Ishikawa (cell line): Measurements from ENCODE around the gene SPAAR.
A peak's percentile ranks its signal among the peaks of the same experiment; 100 is the strongest.

Experiments
- CEBPB ChIP-seq: IDR thresholded peaks from 2 replicates; pipeline ENCODE4 v1.6.1; 2012
- CREB1 ChIP-seq: IDR thresholded peaks from 2 replicates; pipeline ENCODE4 v1.6.1; 2012; ENCODE audit warnings: low read depth
- EGR1 ChIP-seq: IDR thresholded peaks from 2 replicates; pipeline ENCODE4 v1.6.1; 2012
- EP300 ChIP-seq: IDR thresholded peaks from 2 replicates; pipeline ENCODE4 v1.6.1; 2012; ENCODE audit warnings: borderline replicate concordance
- FOXM1 ChIP-seq: IDR thresholded peaks from 2 replicates; pipeline ENCODE4 v1.6.1; 2012; ENCODE audit warnings: low read depth, borderline replicate concordance
- NFIC ChIP-seq: IDR thresholded peaks from 2 replicates; pipeline ENCODE4 v1.6.1; 2012
- RAD21 ChIP-seq: IDR thresholded peaks from 2 replicates; pipeline ENCODE4 v1.6.1; 2012; ENCODE audit warnings: low read depth
- TAF1 ChIP-seq: IDR thresholded peaks from 2 replicates; pipeline ENCODE4 v1.6.1; 2012; ENCODE audit warnings: low read depth, mild to moderate bottlenecking
- TCF12 ChIP-seq: IDR thresholded peaks from 2 replicates; pipeline ENCODE4 v1.6.1; 2012; ENCODE audit warnings: low read depth
- TEAD4 ChIP-seq: IDR thresholded peaks from 2 replicates; pipeline ENCODE4 v1.6.1; 2012
- YY1 ChIP-seq: IDR thresholded peaks from 2 replicates; pipeline ENCODE4 v1.6.1; 2012; ENCODE audit warnings: low read depth
- ZBTB7A ChIP-seq: IDR thresholded peaks from 2 replicates; pipeline ENCODE4 v1.6.1; 2012; ENCODE audit warnings: low read depth
- TF ChIP-seq, protein P1 (sequence below): IDR thresholded peaks from 2 replicates; pipeline ENCODE4 v1.6.1; 2012; ENCODE audit warnings: low read depth, mild to moderate bottlenecking
- TF ChIP-seq, protein P2 (sequence below): IDR thresholded peaks from 2 replicates; pipeline ENCODE4 v1.6.1; 2012
- TF ChIP-seq, protein P3 (sequence below): IDR thresholded peaks from 2 replicates; pipeline ENCODE4 v1.6.1; 2012

The SPAAR gene

DNA sequence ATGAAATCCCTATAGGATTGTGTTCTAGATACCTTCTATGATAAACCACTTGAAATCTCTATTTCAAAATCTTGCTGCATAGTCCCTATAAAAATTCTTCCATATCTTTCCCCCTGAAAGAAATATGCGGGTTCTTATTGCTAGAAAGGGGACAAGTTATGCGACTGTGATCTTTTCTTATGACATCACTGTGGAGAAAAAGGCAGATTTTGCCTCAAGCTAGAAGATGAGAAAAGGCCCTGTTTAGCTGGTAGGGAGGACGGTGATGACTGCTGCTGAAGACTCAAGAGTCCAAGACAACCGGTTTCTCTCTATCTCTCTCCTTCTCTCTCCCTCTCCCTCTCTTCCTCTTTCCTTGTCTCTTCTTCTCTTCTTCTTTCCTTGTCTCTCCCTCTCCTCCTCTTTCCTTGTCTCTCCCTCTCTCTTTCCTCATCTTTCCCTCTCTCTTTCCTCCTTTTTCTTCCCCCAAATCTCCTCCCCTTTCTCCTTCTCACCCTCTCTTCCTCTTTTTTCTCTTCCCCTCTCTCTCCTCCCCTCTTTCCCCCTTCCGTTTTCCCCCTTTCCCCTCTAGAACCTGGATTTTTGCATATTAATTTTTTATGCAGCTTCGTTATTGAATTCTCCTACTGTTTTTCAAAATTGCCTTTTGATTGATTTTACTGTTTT is 43.4 kb downstream of the SPAAR start:
- TF ChIP-seq TEAD4 (no peak), NFIC (no peak), TAF1 (no peak), ZBTB7A (no peak), CEBPB (no peak), TCF12 (no peak), EGR1 (no peak), YY1 (no peak), EP300 (no peak), RAD21 (no peak), FOXM1 (no peak), CREB1 (no peak)
- TF ChIP-seq, protein P1, sequence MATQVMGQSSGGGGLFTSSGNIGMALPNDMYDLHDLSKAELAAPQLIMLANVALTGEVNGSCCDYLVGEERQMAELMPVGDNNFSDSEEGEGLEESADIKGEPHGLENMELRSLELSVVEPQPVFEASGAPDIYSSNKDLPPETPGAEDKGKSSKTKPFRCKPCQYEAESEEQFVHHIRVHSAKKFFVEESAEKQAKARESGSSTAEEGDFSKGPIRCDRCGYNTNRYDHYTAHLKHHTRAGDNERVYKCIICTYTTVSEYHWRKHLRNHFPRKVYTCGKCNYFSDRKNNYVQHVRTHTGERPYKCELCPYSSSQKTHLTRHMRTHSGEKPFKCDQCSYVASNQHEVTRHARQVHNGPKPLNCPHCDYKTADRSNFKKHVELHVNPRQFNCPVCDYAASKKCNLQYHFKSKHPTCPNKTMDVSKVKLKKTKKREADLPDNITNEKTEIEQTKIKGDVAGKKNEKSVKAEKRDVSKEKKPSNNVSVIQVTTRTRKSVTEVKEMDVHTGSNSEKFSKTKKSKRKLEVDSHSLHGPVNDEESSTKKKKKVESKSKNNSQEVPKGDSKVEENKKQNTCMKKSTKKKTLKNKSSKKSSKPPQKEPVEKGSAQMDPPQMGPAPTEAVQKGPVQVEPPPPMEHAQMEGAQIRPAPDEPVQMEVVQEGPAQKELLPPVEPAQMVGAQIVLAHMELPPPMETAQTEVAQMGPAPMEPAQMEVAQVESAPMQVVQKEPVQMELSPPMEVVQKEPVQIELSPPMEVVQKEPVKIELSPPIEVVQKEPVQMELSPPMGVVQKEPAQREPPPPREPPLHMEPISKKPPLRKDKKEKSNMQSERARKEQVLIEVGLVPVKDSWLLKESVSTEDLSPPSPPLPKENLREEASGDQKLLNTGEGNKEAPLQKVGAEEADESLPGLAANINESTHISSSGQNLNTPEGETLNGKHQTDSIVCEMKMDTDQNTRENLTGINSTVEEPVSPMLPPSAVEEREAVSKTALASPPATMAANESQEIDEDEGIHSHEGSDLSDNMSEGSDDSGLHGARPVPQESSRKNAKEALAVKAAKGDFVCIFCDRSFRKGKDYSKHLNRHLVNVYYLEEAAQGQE = no peak
- TF ChIP-seq, protein P2, sequence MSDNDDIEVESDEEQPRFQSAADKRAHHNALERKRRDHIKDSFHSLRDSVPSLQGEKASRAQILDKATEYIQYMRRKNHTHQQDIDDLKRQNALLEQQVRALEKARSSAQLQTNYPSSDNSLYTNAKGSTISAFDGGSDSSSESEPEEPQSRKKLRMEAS = no peak
- TF ChIP-seq, protein P3, sequence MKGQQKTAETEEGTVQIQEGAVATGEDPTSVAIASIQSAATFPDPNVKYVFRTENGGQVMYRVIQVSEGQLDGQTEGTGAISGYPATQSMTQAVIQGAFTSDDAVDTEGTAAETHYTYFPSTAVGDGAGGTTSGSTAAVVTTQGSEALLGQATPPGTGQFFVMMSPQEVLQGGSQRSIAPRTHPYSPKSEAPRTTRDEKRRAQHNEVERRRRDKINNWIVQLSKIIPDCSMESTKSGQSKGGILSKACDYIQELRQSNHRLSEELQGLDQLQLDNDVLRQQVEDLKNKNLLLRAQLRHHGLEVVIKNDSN = no peak

DNA sequence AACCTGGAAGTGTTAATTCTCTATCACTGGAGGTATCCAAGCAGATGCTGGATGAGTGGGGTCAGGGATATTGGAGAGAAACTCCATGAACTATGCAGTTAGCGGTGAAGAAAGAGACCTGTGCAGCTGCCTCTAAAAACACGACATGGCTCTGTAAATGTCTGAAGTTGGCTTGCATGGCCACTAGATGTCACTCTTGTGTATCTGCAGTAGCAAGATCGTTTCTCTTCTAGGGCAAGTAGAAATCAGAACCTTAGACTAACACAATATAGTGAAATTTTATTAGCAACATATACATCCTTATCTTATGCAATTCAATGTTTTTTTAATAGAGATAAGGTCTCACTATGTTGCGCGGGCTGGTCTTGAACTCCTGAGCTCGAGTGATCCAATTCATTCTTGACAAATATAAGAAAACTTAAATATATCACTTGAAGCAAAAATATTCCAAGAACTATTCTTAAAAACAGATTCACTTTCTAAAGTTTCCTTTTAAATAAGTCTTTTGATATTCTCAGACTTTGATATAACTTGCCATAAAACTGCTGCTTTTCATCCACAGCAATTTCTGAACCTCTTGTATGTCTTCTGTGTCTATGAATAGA is 45.8 kb downstream of the SPAAR start:
- TF ChIP-seq NFIC (no peak), FOXM1 (no peak), TEAD4 (no peak), RAD21 (peak; percentile 89), CREB1 (no peak)

- TF ChIP-seq NFIC (no peak), FOXM1 (no peak), EP300 (no peak), CEBPB (no peak), ZBTB7A (no peak), CREB1 (no peak), YY1 (no peak), RAD21 (no peak), TAF1 (no peak), TEAD4 (no peak), TCF12 (no peak), EGR1 (no peak)
- TF ChIP-seq, protein P3 = no peak
- TF ChIP-seq, protein P2 = no peak
- TF ChIP-seq, protein P1 = no peak
Observed at GRCh38 chr9:35956651-35957050, 47.4 kb downstream of the SPAAR start.

DNA sequence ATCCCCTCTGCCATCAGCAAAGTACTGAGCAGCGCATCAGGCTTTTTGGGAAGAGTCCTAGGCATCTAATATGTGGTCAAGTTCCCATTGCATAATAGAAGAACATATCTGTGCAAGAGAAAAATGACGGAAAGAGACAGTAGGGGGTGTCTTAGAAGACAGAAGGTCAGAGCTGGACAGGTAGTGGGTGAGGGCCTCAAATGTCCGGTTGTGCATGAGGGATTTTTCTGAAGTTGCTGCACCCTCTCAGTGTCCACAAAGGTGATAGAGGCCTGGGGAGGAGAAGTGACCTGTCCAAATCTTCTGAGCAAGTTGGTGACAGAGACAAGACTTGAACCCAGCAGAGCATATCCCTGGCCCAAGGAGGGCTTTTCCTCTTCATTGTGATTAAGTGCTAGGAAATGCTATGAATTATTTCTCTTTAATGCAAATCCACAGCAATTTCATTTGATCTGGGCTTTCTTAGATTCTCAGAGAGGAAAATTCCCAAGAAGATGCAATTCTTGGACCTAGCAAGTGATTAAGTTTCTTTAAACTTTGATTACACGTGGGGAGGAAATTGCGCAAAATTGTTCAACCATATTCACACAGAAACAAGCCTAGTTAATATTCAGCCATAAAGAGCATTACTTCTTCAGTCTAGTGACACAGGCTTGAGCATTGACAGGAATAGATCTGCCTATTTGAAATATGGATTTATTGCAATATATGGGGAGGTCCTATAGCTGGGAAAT is 49.0 kb downstream of the SPAAR start, which contains the start of gene OR2S2:
Gene OR2S2 (minus strand): TSS at position 51 of the 734 bp plus-strand sequence. CDS start 56 bp downstream, outside the sequence.
- TF ChIP-seq CREB1 (no peak), TCF12 (no peak), TAF1 (no peak), CEBPB (no peak), YY1 (no peak)

GRCh38 chr9:35960039-35960655 is 50.9 kb downstream of the SPAAR start:
- TF ChIP-seq RAD21 = no peak
- no peak for TF ChIP-seq ZBTB7A
- TF ChIP-seq TEAD4 = no peak
- no peak for TF ChIP-seq TCF12
- TF ChIP-seq CEBPB = no peak
- no peak for TF ChIP-seq EGR1
- TF ChIP-seq, protein P3 = no peak
- TF ChIP-seq FOXM1 = no peak
- no peak for TF ChIP-seq EP300
